PFSK-1 (cell line): ENCODE data around the gene CNOT11.

Source experiments
- FOXP2 ChIP-seq: optimal IDR thresholded peaks from 2 replicates; pipeline ENCODE3; 2011; ENCODE audit warnings: borderline replicate concordance, control low read depth, inconsistent platforms; ENCODE audit not compliant: insufficient read depth; ENCODE audit errors: extremely low read length, extremely low read depth
- POLR2AphosphoS5 ChIP-seq: IDR thresholded peaks from 2 replicates; pipeline ENCODE4 v1.6.1; 2012; ENCODE audit warnings: low read depth, mild to moderate bottlenecking, control low read depth, low read length, moderate library complexity
- SIN3A ChIP-seq: IDR thresholded peaks from 2 replicates; pipeline ENCODE4 v1.6.1; 2012; ENCODE audit warnings: mild to moderate bottlenecking, low read length, moderate library complexity, borderline replicate concordance; ENCODE audit not compliant: insufficient read depth
- TAF1 ChIP-seq: IDR thresholded peaks from 2 replicates; pipeline ENCODE4 v1.6.1; 2012; ENCODE audit warnings: low read length, control low read depth, borderline replicate concordance; ENCODE audit not compliant: insufficient read depth
- TF ChIP-seq, protein P1 (sequence below), 2 experiments: IDR thresholded peaks; 2 replicates each; pipeline versions ENCODE4 v1.6.1 to v1.8.0; 2011 to 2012; ENCODE audit warnings: low read depth in 2 of 2, low read length in 2 of 2, control low read depth in 1 of 2, inconsistent platforms in 1 of 2, mild to moderate bottlenecking in 1 of 2, moderate library complexity in 1 of 2; ENCODE audit not compliant: insufficient read depth in 1 of 2

Gene CNOT11

DNA sequence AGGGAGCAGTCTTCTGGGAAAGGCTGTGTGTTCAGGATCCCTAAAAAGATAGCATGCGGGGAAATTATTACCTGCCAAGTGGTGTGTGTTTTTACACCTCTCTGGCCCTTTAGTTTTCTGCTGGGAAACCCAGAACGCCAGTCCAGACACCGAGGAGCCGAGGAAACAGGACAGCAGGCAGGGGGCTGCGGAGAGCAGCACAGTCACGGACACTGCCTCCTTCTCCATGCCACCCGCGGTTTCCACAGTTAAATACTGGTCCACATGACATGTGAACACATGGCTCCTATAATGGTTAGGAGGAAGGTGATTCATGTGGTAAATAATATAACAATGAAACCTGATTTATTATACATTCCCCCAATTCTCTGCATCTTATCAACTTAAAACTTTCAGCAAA is 20.4 kb downstream of the CNOT11 start:
- no peak for TF ChIP-seq TAF1
- no peak for TF ChIP-seq SIN3A
- TF ChIP-seq, protein P1, sequence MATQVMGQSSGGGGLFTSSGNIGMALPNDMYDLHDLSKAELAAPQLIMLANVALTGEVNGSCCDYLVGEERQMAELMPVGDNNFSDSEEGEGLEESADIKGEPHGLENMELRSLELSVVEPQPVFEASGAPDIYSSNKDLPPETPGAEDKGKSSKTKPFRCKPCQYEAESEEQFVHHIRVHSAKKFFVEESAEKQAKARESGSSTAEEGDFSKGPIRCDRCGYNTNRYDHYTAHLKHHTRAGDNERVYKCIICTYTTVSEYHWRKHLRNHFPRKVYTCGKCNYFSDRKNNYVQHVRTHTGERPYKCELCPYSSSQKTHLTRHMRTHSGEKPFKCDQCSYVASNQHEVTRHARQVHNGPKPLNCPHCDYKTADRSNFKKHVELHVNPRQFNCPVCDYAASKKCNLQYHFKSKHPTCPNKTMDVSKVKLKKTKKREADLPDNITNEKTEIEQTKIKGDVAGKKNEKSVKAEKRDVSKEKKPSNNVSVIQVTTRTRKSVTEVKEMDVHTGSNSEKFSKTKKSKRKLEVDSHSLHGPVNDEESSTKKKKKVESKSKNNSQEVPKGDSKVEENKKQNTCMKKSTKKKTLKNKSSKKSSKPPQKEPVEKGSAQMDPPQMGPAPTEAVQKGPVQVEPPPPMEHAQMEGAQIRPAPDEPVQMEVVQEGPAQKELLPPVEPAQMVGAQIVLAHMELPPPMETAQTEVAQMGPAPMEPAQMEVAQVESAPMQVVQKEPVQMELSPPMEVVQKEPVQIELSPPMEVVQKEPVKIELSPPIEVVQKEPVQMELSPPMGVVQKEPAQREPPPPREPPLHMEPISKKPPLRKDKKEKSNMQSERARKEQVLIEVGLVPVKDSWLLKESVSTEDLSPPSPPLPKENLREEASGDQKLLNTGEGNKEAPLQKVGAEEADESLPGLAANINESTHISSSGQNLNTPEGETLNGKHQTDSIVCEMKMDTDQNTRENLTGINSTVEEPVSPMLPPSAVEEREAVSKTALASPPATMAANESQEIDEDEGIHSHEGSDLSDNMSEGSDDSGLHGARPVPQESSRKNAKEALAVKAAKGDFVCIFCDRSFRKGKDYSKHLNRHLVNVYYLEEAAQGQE (IDR thresholded peaks at IDR 0.05; ENCODE audit: insufficient read depth in 1 of 2, low read depth in 2 of 2, low read length in 2 of 2) = no peak
- TF ChIP-seq FOXP2 = no peak
- no peak for TF ChIP-seq POLR2AphosphoS5

DNA sequence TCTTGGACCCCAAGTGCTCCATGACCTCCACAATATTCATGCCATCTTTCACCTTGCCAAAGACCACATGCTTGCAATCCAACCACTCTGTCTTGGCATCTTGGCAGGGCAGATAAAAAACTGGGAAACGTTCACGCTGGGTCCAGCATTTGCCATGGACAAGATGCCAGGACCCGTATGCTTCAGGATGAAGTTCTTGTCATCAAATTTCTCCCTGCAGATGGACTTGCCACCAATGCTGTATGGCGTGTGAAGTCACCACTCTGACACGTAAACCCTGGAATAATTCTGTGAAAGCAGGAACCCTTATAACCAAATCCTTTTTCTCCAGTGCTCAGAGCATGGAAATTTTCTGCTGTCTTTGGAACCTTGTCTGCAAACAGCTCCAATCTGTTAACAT is 21.5 kb downstream of the CNOT11 start:
- TF ChIP-seq SIN3A (no peak), TAF1 (no peak), POLR2AphosphoS5 (no peak), FOXP2 (no peak)
- TF ChIP-seq, protein P1 (IDR thresholded peaks at IDR 0.05; ENCODE audit: insufficient read depth in 1 of 2, low read depth in 2 of 2, low read length in 2 of 2) = no peak

DNA sequence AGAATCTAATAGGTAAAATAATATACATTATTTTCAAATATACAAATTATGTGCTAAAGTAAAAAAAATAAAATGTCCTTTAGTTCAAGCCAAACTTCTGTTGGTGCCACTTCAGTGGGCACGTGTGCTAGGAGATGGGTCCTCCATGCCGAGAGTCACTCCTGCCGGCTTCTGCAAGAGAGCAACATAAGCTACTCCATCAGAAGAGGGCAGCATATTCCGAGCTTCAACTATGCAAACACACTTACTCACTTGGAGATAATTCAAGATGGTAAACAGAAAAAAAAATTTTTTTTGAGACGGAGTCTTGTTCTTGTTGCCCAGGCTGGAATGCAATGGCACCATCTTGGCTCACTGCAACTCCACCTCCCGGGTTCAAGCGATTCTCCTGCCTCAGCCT is 24.4 kb downstream of the CNOT11 start:
- no peak for TF ChIP-seq FOXP2
- TF ChIP-seq SIN3A = no peak
- no peak for TF ChIP-seq TAF1
- no peak for TF ChIP-seq POLR2AphosphoS5
- TF ChIP-seq, protein P1 (IDR thresholded peaks at IDR 0.05; ENCODE audit: insufficient read depth in 1 of 2, low read depth in 2 of 2, low read length in 2 of 2) = no peak

DNA sequence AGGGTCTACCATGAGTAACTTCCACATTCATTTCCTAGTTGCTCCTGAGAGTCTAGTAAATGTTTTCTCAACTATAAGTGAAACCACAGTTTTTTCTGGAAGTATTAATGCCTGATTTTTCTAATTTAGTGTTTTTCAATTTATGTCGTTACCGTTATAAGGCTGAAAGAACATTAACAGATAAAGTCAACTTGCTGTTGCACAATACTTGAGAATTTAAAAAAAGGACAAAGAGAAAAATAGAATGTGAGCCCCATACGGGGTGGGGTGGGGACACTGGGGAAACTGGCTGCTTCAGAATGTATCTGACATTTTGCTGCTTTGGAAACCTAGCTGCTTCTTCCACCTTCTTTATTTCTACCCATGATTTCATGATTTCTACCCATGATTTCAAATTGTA is 26.2 kb downstream of the CNOT11 start:
- TF ChIP-seq POLR2AphosphoS5 (no peak), FOXP2 (no peak), TAF1 (no peak), SIN3A (no peak)
- TF ChIP-seq, protein P1 (IDR thresholded peaks at IDR 0.05; ENCODE audit: insufficient read depth in 1 of 2, low read depth in 2 of 2, low read length in 2 of 2) = no peak

DNA sequence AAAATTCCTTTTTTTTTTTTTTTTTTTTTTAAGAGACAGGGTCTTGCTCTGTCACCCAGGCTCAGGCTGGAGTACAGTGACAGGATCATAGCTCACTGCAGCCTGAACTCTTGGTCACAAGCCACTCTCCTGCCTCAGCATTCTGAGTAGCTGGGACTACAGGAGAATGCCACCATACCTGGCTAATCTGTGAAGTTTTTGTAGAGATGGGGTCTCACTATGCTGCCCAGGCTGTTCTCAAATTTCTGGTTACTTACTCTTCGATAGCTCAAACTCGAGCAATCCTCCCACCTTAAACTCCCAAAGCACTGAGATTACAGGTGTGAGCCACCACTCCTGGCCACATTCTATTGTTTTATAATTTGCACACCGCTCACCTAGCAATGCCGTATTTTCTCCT is 28.8 kb downstream of the CNOT11 start:
- TF ChIP-seq POLR2AphosphoS5 (no peak), TAF1 (no peak), SIN3A (no peak), FOXP2 (no peak)
